Measurements from ENCODE around the gene CA12.

The CA12 gene

DNA sequence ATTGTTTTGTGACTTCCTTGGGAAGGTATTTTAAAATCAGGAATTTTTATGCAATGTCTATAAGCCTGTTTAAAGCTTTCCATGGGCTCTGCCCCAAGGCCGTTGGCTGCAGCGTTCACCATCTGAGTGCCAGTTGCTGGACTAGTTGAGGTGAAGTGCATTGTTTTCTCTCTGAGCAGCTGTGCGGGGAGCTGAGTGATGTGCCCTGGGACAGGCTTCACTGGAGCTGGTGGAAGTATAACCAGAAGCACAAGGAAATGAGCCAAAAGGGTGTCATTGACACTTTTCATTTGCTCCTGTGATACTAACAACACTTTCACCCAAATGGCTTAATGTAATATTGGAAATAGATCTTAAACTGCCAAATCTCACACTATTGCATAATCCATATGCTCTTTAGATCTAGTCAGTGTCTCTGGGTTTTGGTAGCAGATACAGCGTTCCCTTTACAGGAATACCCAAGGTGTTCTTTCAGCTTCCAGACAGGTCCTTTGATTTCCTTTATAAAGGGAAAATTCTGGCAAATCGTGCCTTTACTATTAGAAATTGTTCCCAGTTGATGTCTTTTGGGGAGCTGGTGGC is 75.1 kb downstream of the CA12 start:
- DNase-seq (ENCODE audit: low read depth), result no peak

GRCh38 chr15:63305260-63305659 is 76.4 kb downstream of the CA12 start:
- DNase-seq (ENCODE audit: low read depth), result no peak

GRCh38 chr15:63301088-63301487 is 80.6 kb downstream of the CA12 start:
- DNase-seq (ENCODE audit: low read depth), result no peak

DNA sequence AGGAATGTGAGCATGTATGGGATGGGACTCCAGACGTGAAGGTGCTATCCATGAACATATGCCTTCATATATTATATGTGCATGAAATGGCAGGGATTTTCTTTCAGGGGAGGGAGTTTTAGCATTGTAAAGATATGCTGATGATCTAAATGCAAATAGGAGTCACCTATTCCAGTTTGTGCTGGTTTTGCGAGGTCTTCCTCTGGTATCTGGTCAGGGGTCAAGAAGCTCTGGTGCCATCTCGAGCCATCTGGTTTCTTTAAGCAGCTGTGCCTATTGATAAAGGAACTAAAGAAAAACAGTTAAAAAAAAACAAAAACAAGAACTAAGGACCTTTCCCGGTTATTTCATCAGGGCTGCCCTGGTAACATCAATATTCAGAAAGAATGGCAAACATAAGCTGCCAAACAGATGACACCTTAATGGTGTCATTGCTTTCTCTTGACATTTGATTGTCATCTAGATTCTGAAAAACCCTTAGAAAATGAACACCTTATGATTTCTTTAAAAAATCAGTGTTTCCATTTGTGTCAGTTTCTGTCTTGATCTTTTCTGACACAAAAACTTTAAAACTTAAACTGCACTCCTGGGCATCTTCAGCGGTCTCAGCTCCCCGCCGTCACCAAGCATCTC is 81.6 kb downstream of the CA12 start:
- no peak for DNase-seq (ENCODE audit: low read depth)

DNA sequence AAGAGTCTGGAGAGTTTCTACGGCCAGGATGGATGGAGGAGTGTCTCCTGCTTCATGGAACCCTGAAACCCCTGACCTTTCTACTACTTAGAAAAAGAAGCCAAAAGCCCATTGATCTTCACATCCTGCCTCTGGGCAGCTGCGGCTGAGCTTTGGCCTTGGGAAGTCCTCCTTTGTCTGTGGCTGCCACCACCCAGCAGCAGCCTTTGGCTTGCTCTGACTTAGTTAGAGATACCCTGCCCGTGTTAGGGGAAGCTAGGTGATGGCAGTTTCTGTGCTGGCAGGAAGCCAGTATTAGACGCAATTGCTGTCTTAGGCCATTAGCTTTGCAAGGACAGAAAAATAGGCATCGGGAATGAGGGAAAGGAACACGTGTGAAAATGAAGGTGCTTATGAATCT is 85.5 kb downstream of the CA12 start:
- no peak for DNase-seq (ENCODE audit: low read depth)

DNA sequence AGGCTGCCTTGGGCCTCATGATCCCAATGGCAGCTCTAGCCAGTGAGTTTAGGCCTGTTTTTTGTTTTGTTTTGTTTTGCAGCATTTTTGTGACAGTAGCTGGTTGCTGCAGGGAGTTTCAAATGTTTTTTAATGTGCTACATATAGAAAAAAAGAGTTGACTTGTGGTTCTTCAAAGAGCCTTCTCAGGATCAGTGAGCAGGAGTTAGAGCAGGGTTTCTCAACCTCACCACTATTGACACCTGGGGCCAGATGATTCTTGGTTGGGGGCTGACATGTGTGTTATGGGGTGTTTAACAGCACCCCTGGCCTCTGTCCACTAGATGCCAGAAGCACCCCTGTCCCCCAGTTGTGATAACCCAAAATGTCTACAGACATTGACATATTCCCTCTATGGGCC is 86.3 kb downstream of the CA12 start:
- no peak for DNase-seq (ENCODE audit: low read depth)

- no peak for DNase-seq (ENCODE audit: low read depth)
Observed at GRCh38 chr15:63294359-63294758, 87.3 kb downstream of the CA12 start.

- DNase-seq (ENCODE audit: low read depth), result no peak
Observed at GRCh38 chr15:63292771-63293170, 88.9 kb downstream of the CA12 start.

GRCh38 chr15:63292241-63292640 is 89.4 kb downstream of the CA12 start:
- DNase-seq (ENCODE audit: low read depth), result no peak

DNA sequence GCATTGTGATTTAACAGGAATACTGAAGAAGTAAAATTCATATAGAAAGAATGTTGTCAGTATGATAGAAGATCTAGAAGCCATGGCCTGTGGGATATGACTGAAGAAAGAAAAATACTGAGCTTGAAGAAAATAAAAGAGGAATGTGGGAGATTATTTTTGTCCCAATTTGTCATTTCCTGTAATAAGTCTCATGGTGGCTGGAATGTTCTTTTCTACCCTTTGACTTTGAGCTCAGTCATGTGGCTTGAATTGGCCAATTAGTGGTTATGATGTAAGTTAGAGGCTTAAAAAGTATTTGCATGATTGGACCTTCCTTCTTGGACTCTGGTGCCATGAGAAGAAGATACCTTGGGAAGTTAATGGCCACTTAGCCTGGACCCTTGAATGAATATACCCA is 90.1 kb downstream of the CA12 start:
- DNase-seq (ENCODE audit: low read depth), result no peak

DNA sequence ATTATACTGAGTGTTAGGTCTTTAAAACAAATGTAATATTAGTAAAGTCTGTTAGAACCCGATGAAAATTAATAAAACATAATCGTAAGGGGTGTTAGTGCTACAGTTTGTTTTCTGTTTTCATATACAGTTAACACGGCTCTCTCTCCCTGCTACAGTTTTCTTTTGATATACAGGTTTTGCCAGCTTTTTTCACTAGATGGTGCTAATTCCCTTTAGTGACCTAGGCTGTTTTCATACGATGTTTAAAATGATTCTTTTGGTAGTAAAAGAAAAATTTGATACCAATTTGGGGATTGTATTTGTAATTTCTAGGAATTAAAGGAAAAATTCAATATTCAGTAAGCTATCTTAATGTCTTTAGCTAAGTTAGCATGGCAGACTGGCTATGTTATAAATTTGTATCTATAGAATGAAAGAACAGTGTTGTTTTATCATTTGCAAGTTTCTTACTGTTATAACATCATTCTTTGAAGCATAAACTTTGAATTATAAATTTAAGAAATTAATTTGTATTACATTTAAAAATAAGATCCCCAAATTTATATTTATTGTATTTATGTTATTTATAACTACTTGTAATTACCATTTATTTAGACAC is 92.8 kb downstream of the CA12 start:
- DNase-seq (ENCODE audit: low read depth), result no peak

- DNase-seq (ENCODE audit: low read depth), result no peak
Observed at GRCh38 chr15:63288342-63288741, 93.3 kb downstream of the CA12 start.

DNA sequence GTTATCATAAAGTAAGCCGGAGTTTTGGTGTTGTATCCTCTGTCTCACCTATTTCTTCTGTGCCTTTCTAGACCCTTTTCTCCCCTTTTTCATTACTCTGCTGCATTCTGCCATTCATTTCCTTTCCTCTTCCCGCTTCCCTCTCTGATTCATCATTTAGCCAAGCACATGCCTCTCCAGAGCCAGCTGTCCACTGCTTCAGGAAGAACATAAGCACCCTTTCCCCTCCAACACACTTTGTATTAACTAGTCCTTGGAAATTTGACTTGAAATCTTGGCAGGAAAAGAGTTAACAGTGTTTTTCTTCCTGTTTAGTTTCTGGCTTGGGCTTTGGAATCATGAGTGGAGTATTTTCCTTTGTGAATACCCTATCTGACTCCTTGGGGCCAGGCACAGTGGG is 94.5 kb downstream of the CA12 start:
- DNase-seq (ENCODE audit: low read depth), result no peak

DNA sequence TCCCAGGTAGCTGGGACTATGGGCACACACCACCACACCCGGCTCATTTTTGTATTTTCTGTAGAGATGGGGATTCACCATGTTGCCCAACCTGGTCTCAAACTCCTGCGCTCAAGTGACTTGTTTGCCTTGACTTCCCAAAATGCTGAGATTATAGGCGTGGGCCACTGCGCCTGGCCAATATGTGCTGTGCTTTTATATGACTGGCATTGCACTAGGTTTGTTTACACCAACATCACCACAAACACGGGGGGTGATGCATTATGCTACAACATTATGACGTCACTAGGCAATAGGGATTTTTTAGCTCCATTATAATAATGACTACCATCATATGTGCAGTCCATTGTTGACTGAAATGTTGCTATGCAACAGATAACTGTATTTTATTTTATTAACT is 97.3 kb downstream of the CA12 start:
- DNase-seq (ENCODE audit: low read depth), result no peak

- no peak for DNase-seq (ENCODE audit: low read depth)
Observed at GRCh38 chr15:63283126-63283525, 98.5 kb downstream of the CA12 start.

GRCh38 chr15:63277893-63278456 is 103.7 kb downstream of the CA12 start:
- no peak for DNase-seq (ENCODE audit: low read depth)

DNA sequence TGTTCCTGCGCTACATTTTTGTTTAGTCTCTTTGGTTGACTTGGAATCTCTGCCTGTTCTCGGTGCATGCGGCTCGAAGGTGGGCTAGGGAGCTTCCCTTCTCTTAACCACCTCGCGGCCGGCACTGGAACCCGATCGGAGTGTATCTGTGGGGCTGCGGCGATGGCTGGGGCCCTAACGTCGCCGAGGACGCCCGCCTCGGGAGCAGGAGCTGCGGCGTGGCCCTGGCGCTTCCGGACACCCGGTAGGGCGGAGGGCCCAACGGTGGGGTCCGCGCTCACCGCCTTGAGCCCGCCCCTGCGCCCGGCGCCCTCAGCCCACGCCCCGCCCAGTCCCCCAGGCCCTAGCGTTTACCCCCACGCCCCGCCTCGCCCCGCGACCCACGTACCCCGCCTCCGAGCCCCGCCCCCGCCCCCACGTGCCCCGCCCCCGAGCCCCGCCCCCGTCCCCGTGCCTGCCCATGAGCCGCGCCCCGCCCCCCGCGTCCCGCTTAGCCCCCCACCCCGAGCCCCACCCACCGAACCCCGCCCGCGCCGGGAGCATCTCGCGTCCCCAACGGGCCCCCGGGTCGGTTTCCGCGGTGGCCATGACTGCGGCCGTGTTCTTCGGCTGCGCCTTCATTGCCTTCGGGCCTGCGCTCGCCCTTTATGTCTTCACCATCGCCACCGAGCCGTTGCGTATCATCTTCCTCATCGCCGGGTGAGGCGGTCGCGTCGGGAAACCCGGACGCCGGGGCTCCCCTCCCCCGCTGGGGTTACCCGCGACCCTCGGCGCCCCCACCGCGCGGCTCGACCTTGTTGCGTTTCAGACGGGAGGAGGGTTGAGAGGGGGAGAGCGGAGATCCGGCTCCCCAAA is 104.4 kb downstream of the CA12 start, which contains the start of gene APH1B:
Gene APH1B (plus strand): TSS at position 568 of the 855 bp plus-strand sequence. CDS start 19 bp downstream, at position 587.
- peak; percentile 74 for DNase-seq (ENCODE audit: low read depth)

- no peak for DNase-seq (ENCODE audit: low read depth)
Observed at GRCh38 chr15:63276342-63277037, 105.2 kb downstream of the CA12 start.

DNA sequence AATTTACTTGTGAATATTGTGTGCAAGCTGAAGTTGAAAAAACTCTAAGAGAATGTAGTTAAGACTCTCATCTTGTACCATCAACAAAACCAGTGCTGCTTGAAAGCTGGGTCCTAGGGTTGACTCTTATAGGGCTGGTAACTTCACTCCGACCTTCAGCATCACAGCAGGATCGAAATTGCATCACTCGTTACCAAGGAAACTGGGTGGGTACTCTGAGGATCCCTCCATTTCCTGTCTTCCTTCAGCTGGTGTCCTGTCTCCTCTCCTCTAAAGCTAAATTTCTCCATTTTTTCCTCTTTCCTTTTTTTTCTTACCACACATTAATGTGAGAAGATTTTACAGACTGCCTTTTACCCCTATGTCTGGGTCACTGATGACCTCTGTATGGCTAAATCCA is 107.2 kb downstream of the CA12 start:
- DNase-seq (ENCODE audit: low read depth), result no peak
